GM19463 (cell line): ENCODE measurements around the gene SESN3.
A peak's percentile ranks its signal among the peaks of the same experiment; 100 is the strongest.
"Not testable (repeated sequence)": the region's sequence is repeated elsewhere in the genome, so short reads cannot be mapped to it uniquely, and the experiment has no call there.

Source experiments
- ATAC-seq: cut with Tn5 transposase; IDR thresholded peaks from one replicate; pipeline ENCODE4 v1.9.1; 2021; ENCODE audit warnings: mild to moderate bottlenecking, moderate library complexity; ENCODE audit not compliant: unreplicated experiment

SESN3 gene

GRCh38 chr11:95252586-95252985 is 21.6 kb upstream of the SESN3 start:
- ATAC-seq: no peak

- not testable (repeated sequence) for ATAC-seq
Measured at GRCh38 chr11:95251896-95252295, 20.9 kb upstream of the SESN3 start.

GRCh38 chr11:95248666-95249467 is 17.9 kb upstream of the SESN3 start:
- peak; percentile 72 for ATAC-seq

GRCh38 chr11:95247883-95248282 is 16.9 kb upstream of the SESN3 start:
- ATAC-seq: no peak

GRCh38 chr11:95247127-95247684 is 16.2 kb upstream of the SESN3 start:
- no peak for ATAC-seq

- no peak for ATAC-seq
Measured at GRCh38 chr11:95245581-95245980, 14.6 kb upstream of the SESN3 start.

- no peak for ATAC-seq
Measured at GRCh38 chr11:95245038-95245437, 14.0 kb upstream of the SESN3 start.

- no peak for ATAC-seq
Measured at GRCh38 chr11:95243673-95244072, 12.7 kb upstream of the SESN3 start.

- ATAC-seq: no peak
Measured at GRCh38 chr11:95242845-95243605, 12.0 kb upstream of the SESN3 start.

GRCh38 chr11:95242091-95242844 is 11.3 kb upstream of the SESN3 start:
- ATAC-seq: peak; percentile 52

- ATAC-seq: peak; percentile 68
Measured at GRCh38 chr11:95241681-95242081, 10.7 kb upstream of the SESN3 start.

GRCh38 chr11:95239871-95240649 is 9.1 kb upstream of the SESN3 start:
- no peak for ATAC-seq

- ATAC-seq: no peak
Measured at GRCh38 chr11:95232666-95233065, 1.7 kb upstream of the SESN3 start.

GRCh38 chr11:95231881-95232605 is 1.0 kb upstream of the SESN3 start:
- ATAC-seq: peak; percentile 18

GRCh38 chr11:95230810-95231126 is 234 bp downstream of the SESN3 start:
- ATAC-seq: peak; percentile 6

- peak; percentile 1 for ATAC-seq
Measured at GRCh38 chr11:95229993-95230809, 801 bp downstream of the SESN3 start.

- ATAC-seq: no peak
Measured at GRCh38 chr11:95229199-95229992, 1.6 kb downstream of the SESN3 start.

- no peak for ATAC-seq
Measured at GRCh38 chr11:95228081-95228749, 2.8 kb downstream of the SESN3 start.
